Mucosa of stomach (tissue), 1 donor: Measurements from ENCODE around the gene SASS6.

Source experiments
- H3K27me3 ChIP-seq: one replicate; pipeline ENCODE4 v1.7.0; 2013; ENCODE audit warnings: mild to moderate bottlenecking, low read length; ENCODE audit not compliant: control insufficient read depth, insufficient read depth
- H3K36me3 ChIP-seq: one replicate; pipeline ENCODE4 v1.7.0; 2013; ENCODE audit warnings: low read length; ENCODE audit not compliant: control insufficient read depth, insufficient read depth
- H3K4me1 ChIP-seq: one replicate; pipeline ENCODE4 v1.7.0; 2013; ENCODE audit warnings: mild to moderate bottlenecking, low read length; ENCODE audit not compliant: control insufficient read depth, insufficient read depth
- H3K4me3 ChIP-seq: one replicate; pipeline ENCODE4 v1.7.0; 2013; ENCODE audit warnings: low read length
- H3K9ac ChIP-seq: one replicate; pipeline ENCODE4 v1.7.0; 2013; ENCODE audit warnings: mild to moderate bottlenecking, low read length, moderate library complexity
- H3K9me3 ChIP-seq: one replicate; pipeline ENCODE4 v1.7.0; 2013; ENCODE audit warnings: mild to moderate bottlenecking, low read length, moderate library complexity; ENCODE audit not compliant: control insufficient read depth
- donor health status: Pancreatic carcinoma.

The SASS6 gene

GRCh38 chr1:100132566-100133477 lies at the start of gene SASS6, which contains the start of gene TRMT13:
Gene SASS6 (minus strand): TSS chr1:100132930. CDS start chr1:100132814, 116 bp downstream.
Gene TRMT13 (plus strand): TSS chr1:100133163. CDS start chr1:100133169, 6 bp downstream.
- H3K36me3 ChIP-seq, result no peaks in the 10 kb centered on the region
- no peaks in the 10 kb centered on the region for H3K9me3 ChIP-seq
- H3K4me1 ChIP-seq, result no peaks in the 10 kb centered on the region
- peak within 1 kb of the TSS; percentile 80 for H3K4me3 ChIP-seq
- H3K27me3 ChIP-seq, result no peaks in the 10 kb centered on the region
- H3K9ac ChIP-seq, result peak within 1 kb of the TSS; percentile 77

GRCh38 chr1:100178091-100178490 lies 45.4 kb upstream of the SASS6 start, which contains the start of gene LRRC39:
Gene LRRC39 (minus strand): TSS chr1:100178256. CDS start chr1:100168516, 9,740 bp downstream.
- no peak within 1 kb of the TSS for H3K9ac ChIP-seq
- H3K27me3 ChIP-seq, result no peaks in the 10 kb centered on the region
- H3K4me3 ChIP-seq, result no peak within 1 kb of the TSS
- H3K9me3 ChIP-seq, result no peaks in the 10 kb centered on the region
- H3K36me3 ChIP-seq, result no peaks in the 10 kb centered on the region
- no peaks in the 10 kb centered on the region for H3K4me1 ChIP-seq

GRCh38 chr1:100177295-100178041 lies 44.7 kb upstream of the SASS6 start:
- no peaks in the 10 kb centered on the region for H3K9me3 ChIP-seq
- no peak overlapping the region for H3K9ac ChIP-seq
- H3K4me1 ChIP-seq, result no peaks in the 10 kb centered on the region
- H3K36me3 ChIP-seq, result no peaks in the 10 kb centered on the region
- H3K4me3 ChIP-seq, result no peak overlapping the region
- no peaks in the 10 kb centered on the region for H3K27me3 ChIP-seq

GRCh38 chr1:100168051-100168450 lies 35.3 kb upstream of the SASS6 start:
- Histone ChIP-seq H3K4me3 (no peak overlapping the region), H3K9me3 (no peaks in the 10 kb centered on the region), H3K36me3 (no peaks in the 10 kb centered on the region), H3K9ac (no peak overlapping the region), H3K27me3 (no peaks in the 10 kb centered on the region), H3K4me1 (no peaks in the 10 kb centered on the region)

- Histone ChIP-seq H3K4me1 (no peaks in the 10 kb centered on the region), H3K9me3 (no peaks in the 10 kb centered on the region), H3K36me3 (no peaks in the 10 kb centered on the region), H3K9ac (no peak overlapping the region), H3K4me3 (no peak overlapping the region), H3K27me3 (no peaks in the 10 kb centered on the region)
These were observed 32.0 kb upstream of the SASS6 start for GRCh38 chr1:100164702-100165101.

GRCh38 chr1:100164216-100164615 lies 31.5 kb upstream of the SASS6 start:
- H3K4me1 ChIP-seq, result no peaks in the 10 kb centered on the region
- no peak overlapping the region for H3K9ac ChIP-seq
- H3K9me3 ChIP-seq, result no peaks in the 10 kb centered on the region
- no peaks in the 10 kb centered on the region for H3K27me3 ChIP-seq
- no peaks in the 10 kb centered on the region for H3K36me3 ChIP-seq
- H3K4me3 ChIP-seq, result no peak overlapping the region

- no peak overlapping the region for H3K9ac ChIP-seq
- no peaks in the 10 kb centered on the region for H3K27me3 ChIP-seq
- H3K36me3 ChIP-seq, result no peaks in the 10 kb centered on the region
- H3K4me3 ChIP-seq, result no peak overlapping the region
- no peaks in the 10 kb centered on the region for H3K9me3 ChIP-seq
- no peaks in the 10 kb centered on the region for H3K4me1 ChIP-seq
These were observed 30.2 kb upstream of the SASS6 start for GRCh38 chr1:100162881-100163280.

- Histone ChIP-seq H3K36me3 (no peaks in the 10 kb centered on the region), H3K4me1 (no peaks in the 10 kb centered on the region), H3K9ac (no peak overlapping the region), H3K9me3 (no peaks in the 10 kb centered on the region), H3K4me3 (no peak overlapping the region), H3K27me3 (no peaks in the 10 kb centered on the region)
These were observed 19.5 kb upstream of the SASS6 start for GRCh38 chr1:100152271-100152670.

GRCh38 chr1:100151679-100152078 lies 18.9 kb upstream of the SASS6 start:
- no peaks in the 10 kb centered on the region for H3K9me3 ChIP-seq
- H3K36me3 ChIP-seq, result no peaks in the 10 kb centered on the region
- no peaks in the 10 kb centered on the region for H3K27me3 ChIP-seq
- no peak overlapping the region for H3K9ac ChIP-seq
- no peak overlapping the region for H3K4me3 ChIP-seq
- no peaks in the 10 kb centered on the region for H3K4me1 ChIP-seq

GRCh38 chr1:100147875-100148274 lies 15.1 kb upstream of the SASS6 start:
- no peak overlapping the region for H3K9ac ChIP-seq
- no peaks in the 10 kb centered on the region for H3K9me3 ChIP-seq
- no peaks in the 10 kb centered on the region for H3K4me1 ChIP-seq
- H3K4me3 ChIP-seq, result no peak overlapping the region
- H3K27me3 ChIP-seq, result no peaks in the 10 kb centered on the region
- H3K36me3 ChIP-seq, result no peaks in the 10 kb centered on the region

- Histone ChIP-seq H3K27me3 (no peaks in the 10 kb centered on the region), H3K4me3 (no peak overlapping the region), H3K9me3 (no peaks in the 10 kb centered on the region), H3K9ac (no peak overlapping the region), H3K36me3 (no peaks in the 10 kb centered on the region), H3K4me1 (no peaks in the 10 kb centered on the region)
These were observed 14.2 kb upstream of the SASS6 start for GRCh38 chr1:100146958-100147357.

- Histone ChIP-seq H3K9ac (no peak overlapping the region), H3K27me3 (no peaks in the 10 kb centered on the region), H3K4me1 (no peaks in the 10 kb centered on the region), H3K4me3 (no peak overlapping the region), H3K36me3 (no peaks in the 10 kb centered on the region), H3K9me3 (no peaks in the 10 kb centered on the region)
These were observed 12.4 kb upstream of the SASS6 start for GRCh38 chr1:100145116-100145515.
